GM19324 (cell line): ENCODE data around the gene DPF1.

Source experiments
- ATAC-seq: cut with Tn5 transposase; IDR thresholded peaks from one replicate; pipeline ENCODE4 v1.9.1; 2021; ENCODE audit warnings: mild to moderate bottlenecking, moderate library complexity; ENCODE audit not compliant: unreplicated experiment, low FRiP score

Gene DPF1

GRCh38 chr19:38202504-38202903 is 21.5 kb downstream of the DPF1 start:
- ATAC-seq = no peak

GRCh38 chr19:38201731-38202130 is 22.3 kb downstream of the DPF1 start:
- ATAC-seq = no peak

DNA sequence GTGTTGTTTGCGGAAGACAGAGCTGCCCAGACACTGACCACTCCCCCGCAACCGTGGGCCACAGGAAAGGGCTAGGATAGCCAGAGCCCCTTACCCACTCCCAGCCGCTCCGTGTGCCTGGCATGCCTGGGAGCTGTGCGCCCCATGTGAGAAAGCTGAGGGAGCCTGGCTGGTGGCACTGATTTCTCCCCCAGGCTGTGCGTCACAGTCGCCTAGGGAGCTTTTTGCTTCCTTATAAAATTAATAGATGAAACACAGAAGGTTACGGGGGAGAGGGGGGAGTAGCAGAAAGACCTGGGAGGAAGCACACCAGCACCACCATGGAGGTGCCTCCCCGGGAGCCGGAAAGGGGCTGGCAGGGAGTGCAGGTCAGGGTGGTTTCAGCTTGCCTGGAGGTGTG is 24.7 kb downstream of the DPF1 start:
- ATAC-seq = no peak

DNA sequence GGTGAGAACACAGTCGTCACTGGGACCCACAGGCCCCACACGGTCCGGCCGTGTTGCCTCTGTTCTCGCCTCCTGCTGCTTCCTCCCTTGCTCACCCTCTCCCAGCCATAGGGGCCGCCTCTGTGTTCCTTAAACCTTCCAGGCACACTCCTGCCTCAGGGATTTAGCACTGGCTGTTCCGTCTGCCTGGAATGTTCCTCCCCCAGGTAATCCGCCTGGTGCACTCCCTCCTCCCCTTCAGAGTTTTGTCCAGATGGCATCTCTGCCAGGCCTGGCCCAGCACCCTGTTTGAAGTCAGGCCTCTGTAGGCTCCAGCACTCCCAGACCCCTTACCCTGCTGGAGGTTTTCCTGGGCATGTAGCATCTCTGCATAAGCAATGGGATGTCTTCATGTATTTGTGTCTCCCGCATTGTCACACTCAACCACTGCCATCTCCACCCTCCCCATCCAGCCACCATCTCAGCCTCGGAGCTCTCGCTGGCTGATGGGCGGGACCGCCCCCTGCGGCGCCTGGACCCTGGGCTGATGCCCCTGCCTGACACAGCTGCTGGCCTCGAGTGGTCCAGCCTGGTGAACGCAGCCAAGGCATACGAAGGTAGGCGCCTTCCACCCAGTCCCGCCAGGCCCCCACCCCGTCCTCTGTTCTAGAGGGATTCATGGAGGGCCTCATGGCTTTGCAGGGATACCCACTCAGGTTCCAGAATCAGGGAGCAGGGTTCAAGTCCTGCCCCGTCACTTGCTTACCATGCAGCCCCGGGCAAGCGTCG is 25.9 kb downstream of the DPF1 start:
- ATAC-seq = no peak

DNA sequence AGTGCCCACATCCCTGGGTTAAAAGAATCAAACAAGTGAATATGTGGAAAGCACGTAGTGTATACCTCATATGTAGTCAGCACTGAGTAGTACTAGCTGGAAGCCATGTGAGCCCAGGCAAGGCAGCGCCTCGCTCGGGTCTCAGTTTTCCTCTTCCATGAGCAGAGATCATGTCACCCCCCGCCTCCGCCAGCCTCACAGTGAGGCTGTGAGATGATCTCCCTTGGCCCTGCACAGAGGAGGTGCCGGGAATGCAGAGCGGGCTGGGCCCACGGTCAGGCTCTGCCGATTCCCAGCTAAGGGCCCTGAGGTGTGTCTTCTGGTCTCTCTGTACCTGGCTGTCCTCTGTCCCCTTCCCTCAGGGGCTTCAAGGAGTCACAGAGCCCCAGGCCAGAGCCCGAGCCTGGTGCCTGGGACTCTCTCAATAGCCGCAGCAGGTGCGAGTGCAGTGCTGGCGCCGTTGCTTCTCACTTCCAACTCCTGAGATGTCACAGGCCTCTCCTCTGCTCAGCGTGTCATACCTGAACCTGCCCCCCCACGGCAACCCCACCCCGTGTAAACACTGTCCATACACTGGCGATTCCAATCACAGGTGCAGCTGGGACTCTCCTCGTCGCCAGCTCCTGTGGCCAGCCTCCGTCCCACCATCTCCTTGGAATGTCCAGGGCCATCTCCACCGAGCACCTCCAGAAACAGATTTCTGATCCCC is 26.9 kb downstream of the DPF1 start:
- ATAC-seq = no peak

GRCh38 chr19:38196245-38196837 is 27.7 kb downstream of the DPF1 start:
- no peak for ATAC-seq

DNA sequence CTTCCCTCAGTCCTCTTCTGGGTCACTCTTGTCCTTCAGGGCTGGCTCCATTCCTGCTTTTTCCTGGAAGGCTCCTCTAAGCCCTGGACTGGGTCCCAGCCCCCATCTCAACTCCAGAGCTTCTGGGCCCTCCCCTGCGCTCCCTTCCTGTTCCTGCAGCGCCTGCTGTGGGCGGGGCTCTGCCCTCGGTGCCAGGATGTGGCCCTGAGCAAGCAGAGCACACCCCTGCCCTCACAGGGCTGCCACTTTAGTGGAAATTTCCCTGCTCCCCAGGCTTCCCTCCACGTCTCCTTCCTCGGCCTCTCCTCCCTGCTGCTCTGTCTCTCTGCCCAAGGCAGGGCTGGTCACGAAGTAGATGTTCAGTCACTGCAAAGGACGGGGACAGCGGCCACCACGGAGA is 28.8 kb downstream of the DPF1 start:
- ATAC-seq = no peak

- ATAC-seq = no peak
These were observed 29.8 kb downstream of the DPF1 start for GRCh38 chr19:38194061-38194701.

GRCh38 chr19:38193445-38193844 is 30.6 kb downstream of the DPF1 start:
- no peak for ATAC-seq

- no peak for ATAC-seq
These were observed 32.3 kb downstream of the DPF1 start for GRCh38 chr19:38191747-38192146.

DNA sequence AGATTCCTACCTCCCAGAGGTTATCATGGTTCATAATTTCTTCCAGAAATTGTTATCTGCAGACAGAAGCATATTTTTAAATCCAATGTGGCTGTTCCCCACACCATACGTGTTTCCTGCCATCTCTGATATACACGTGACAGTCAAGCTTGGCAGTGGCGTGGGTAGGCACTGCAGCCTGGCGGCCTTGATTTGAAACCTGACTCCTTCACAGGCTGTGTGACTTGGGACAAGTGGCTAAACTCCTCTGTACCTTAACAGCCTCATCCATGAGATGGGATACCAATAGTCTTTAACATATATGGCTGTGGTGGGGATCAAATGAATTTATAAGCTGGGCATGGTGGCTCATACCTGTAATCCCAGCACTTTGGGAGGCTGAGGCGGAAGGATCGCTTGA is 33.2 kb downstream of the DPF1 start:
- ATAC-seq = no peak

DNA sequence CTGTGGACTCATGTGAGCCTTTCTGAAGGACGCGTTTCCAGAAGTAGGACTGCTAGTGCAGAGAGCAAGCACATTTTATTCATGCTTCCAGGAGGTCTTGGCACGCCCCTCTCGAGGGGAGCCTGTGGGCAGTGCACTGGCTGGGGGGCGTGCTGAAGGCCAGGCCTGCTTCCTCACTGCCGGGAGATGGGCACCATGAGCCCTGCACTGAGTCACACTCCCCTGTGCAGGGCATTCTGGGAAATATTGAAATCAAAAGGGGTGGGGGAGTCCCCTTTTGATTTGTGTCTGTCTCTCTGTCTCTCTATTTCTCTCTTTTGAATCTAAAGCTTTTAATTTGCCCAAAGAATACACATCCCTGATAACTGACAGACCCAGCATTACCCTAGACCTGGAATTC is 34.0 kb downstream of the DPF1 start:
- ATAC-seq = no peak

DNA sequence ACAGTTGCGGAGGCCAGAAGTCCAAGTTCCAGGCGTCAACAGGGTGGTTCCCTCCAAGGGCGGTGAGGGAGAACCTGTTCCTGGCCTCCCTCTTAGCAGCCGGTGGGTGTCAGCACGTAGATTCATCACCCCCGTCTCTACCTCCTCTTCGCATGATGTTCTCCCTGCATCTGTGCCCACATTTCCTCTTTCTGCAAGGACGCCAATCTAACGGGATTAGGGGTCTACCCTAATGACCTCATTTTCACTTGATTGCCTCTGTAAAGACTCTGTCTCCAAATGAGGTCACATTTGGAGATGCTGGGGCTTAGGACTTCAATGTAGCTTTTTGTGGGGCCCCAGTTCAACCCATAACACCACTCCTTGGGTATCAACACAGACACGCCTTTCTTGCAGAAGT is 38.5 kb downstream of the DPF1 start:
- ATAC-seq = no peak

- no peak for ATAC-seq
These were observed 39.2 kb downstream of the DPF1 start for GRCh38 chr19:38184815-38185214.

GRCh38 chr19:38183251-38183897 is 40.6 kb downstream of the DPF1 start:
- ATAC-seq = no peak

GRCh38 chr19:38182536-38183210 is 41.3 kb downstream of the DPF1 start:
- ATAC-seq = no peak

DNA sequence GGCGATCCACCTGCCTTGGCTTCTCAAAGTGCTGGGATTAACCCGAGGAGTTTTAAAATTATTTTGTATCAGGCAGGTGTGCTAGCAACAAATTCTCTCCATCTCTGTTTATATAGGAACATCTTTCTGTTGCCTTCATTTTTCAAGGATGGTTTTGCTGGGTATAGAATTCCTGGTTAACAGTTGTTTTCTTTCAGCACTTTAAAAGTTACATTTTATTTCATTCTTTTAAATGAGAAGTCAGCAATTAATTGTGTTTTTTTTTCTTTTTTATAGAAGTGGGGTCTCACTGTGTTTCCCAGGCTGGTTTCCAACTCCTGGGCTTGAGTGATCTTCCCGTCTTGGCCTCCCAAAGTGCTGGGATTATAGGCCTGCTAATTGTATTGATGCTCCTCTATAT is 44.0 kb downstream of the DPF1 start:
- ATAC-seq = no peak

GRCh38 chr19:38175422-38175821 is 48.6 kb downstream of the DPF1 start:
- ATAC-seq = no peak

DNA sequence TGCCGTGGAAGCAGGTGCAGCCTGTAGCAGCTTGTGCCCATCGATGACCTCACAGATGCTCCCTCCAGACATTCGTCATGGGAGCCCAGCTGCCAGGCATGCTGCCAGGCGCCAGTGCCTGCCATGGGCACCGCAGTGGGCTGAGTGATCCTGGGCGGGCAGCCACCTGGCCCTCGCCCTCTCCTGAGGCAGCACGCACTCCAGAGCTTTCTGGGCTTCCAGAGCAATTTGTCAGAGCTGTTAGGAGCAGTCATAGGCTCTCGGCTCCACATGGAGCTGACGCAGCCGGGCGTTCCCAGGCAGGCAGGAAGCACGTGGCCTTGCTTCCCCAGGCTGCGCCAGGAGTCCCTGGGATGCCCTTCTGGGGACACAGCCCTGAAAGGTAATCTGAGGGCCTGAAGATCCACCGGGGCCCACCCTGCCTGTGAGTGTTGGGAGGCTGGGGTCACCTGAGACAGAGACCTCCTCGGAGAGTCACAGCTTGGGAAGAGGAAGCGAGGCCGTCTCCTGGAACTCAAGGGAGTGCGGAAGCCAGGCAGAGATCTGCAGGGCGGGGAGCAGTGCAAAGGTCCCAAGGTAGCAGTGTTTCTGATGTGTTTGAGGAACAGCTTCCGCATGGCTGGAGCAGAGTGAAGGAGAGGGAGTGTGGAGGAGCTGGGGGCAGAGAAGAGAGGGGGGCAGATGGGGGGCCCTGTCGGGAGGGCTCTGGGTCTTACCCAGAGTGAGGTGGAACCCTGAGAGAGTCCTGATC is 50.6 kb downstream of the DPF1 start:
- ATAC-seq = no peak

DNA sequence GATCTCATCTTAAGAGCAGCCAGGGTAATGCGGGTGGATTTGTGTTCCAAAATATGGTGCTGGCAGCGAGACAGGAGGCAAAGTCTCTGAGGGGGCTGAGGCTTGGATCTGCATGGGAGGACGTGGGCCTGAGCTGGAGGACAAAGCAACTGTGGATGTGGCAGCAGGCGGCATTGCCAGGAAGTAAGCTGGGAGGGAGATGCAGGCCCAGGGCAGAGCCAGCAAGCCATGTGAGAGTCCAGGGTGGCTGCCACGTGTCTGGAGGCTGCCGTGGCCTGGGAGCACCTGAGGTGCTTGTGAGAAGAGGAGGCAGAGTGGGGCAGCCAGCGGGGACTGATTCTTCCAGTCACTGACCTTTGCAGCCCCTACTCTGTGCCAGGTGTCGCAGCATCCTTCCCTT is 52.0 kb downstream of the DPF1 start:
- ATAC-seq = no peak
